Measurements from ENCODE around the gene DLGAP1. TPM values are rescaled to one million over a fixed set of nuclear protein-coding genes. Genes with fewer than 3 reads are reported as not detected.
A peak's percentile ranks its signal among the peaks of the same experiment; 100 is the strongest.

Gene DLGAP1
- total RNA-seq, 3 donors from 2014 or later, result 0.96 to 17.6 (median 5.2) TPM

DNA sequence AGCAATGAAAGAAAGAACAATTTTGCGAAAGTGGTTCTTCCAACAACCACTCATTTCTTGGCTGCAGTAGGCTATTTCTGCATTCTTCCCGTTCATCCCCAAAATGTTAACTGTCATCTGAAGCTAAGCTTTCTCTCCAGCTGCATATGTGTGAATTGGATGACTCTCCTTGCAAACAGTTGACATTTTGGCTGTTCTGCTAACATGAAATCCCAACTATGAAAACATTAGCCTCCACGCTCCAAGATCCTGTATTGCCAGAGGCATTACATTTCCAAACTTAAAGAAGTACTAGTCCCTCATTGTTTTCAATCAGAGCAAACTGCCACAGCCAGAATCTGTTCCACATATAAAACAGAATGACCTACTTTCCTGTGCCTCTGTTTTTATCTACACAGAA is 916.7 kb downstream of the DLGAP1 start:
- H3K9me3 ChIP-seq, result no peaks in the 10 kb centered on the region
- DNase-seq (ENCODE audit: low spot score in 2 of 2), result no peak
- H3K27ac ChIP-seq, result peak overlapping the region; percentile 43 to 57
- H3K4me1 ChIP-seq, result peaks cover 0 to 4% of the 10 kb centered on the region in 2 donors
- intact Hi-C loops (cut with DNase I; ENCODE audit: low total_unique reads), result no loop called here
- no peaks in the 10 kb centered on the region for H3K27me3 ChIP-seq
- TF ChIP-seq POLR2AphosphoS5 (IDR thresholded peaks at IDR 0.05) (no peak), POLR2A (IDR thresholded peaks at IDR 0.05) (no peak)
- TF ChIP-seq, protein P1, sequence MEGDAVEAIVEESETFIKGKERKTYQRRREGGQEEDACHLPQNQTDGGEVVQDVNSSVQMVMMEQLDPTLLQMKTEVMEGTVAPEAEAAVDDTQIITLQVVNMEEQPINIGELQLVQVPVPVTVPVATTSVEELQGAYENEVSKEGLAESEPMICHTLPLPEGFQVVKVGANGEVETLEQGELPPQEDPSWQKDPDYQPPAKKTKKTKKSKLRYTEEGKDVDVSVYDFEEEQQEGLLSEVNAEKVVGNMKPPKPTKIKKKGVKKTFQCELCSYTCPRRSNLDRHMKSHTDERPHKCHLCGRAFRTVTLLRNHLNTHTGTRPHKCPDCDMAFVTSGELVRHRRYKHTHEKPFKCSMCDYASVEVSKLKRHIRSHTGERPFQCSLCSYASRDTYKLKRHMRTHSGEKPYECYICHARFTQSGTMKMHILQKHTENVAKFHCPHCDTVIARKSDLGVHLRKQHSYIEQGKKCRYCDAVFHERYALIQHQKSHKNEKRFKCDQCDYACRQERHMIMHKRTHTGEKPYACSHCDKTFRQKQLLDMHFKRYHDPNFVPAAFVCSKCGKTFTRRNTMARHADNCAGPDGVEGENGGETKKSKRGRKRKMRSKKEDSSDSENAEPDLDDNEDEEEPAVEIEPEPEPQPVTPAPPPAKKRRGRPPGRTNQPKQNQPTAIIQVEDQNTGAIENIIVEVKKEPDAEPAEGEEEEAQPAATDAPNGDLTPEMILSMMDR (IDR thresholded peaks at IDR 0.05), result no peak
- H3K36me3 ChIP-seq, result no peaks in the 10 kb centered on the region
- peak overlapping the region in 1 of 3 donors; percentile 26 for H3K4me3 ChIP-seq

DNA sequence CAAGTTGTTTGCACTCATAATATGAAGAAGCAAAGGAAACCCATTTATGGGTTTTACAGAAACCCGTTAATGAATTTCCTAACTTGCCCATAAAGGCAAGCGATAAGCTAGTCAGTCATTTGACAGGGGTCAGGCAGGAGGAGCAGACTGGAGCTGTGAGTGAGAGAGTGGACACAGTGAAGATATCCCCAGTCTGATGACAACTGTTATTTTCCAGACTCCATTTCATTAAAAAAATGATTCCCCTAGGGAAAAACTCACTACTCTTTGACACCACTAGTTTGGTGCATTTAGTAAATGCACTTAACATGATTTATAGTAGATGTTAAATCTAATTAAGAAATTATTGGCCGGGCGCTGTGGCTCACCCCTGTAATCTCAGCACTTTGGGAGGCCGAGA is 924.3 kb downstream of the DLGAP1 start:
- TF ChIP-seq, protein P1 (IDR thresholded peaks at IDR 0.05), result no peak
- TF ChIP-seq POLR2A (IDR thresholded peaks at IDR 0.05), result no peak
- no peak for TF ChIP-seq POLR2AphosphoS5 (IDR thresholded peaks at IDR 0.05)
- no peak for DNase-seq (ENCODE audit: low spot score in 2 of 2)
- Histone ChIP-seq H3K27ac (no peak overlapping the region), H3K27me3 (no peaks in the 10 kb centered on the region), H3K9me3 (no peaks in the 10 kb centered on the region), H3K4me3 (no peak overlapping the region), H3K36me3 (no peaks in the 10 kb centered on the region), H3K4me1 (no peaks in the 10 kb centered on the region)
- intact Hi-C loops (cut with DNase I; ENCODE audit: low total_unique reads), result no loop called here

DNA sequence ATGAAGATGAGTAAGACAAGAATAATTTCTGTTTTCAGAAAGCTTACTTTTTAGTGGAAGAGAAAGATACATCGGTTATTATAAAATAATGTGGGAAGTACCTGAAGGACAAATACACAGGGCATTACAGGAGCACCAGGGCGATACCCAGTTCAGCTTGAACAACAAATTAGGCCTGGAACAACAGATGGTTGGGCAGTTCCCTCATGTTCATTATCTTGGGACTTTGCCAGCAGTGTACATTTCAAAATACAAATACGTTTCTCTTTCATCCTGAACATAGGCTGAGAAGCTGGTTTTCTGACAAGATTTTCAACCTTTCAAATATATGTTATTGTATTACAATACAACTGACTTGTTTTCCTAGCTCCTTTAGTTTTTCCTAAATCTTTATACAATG is 925.5 kb downstream of the DLGAP1 start:
- no peaks in the 10 kb centered on the region for H3K27me3 ChIP-seq
- H3K27ac ChIP-seq, result no peak overlapping the region
- intact Hi-C loops (cut with DNase I; ENCODE audit: low total_unique reads), result no loop called here
- no peaks in the 10 kb centered on the region for H3K36me3 ChIP-seq
- no peak for DNase-seq (ENCODE audit: low spot score in 2 of 2)
- H3K4me1 ChIP-seq, result no peaks in the 10 kb centered on the region
- H3K4me3 ChIP-seq, result no peak overlapping the region
- H3K9me3 ChIP-seq, result no peaks in the 10 kb centered on the region
- TF ChIP-seq POLR2A (IDR thresholded peaks at IDR 0.05) (no peak), POLR2AphosphoS5 (IDR thresholded peaks at IDR 0.05) (no peak)
- TF ChIP-seq, protein P1 (IDR thresholded peaks at IDR 0.05), result no peak

DNA sequence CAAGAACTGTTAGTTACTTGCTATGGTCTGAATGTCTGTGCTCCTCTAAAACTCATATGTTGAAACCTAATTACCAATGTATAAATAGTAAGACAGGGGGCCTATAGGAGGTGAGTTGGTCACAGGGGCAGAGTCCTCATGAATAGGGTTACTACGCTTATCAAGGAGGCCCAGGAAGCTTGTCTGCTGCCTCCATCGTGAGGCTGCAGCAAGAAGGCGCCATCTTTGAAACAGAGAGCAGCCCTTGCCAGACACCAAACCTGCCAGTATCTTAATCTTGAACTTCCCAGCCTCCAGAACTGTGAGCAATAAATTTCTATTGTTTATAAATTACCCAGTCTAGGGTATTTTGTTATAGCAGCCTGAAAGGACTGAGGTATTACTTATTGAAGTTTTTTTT is 926.0 kb downstream of the DLGAP1 start:
- no peak for DNase-seq (ENCODE audit: low spot score in 2 of 2)
- Histone ChIP-seq H3K27ac (no peak overlapping the region), H3K9me3 (peaks cover 0 to under 1% of the 10 kb centered on the region in 2 donors), H3K36me3 (no peaks in the 10 kb centered on the region), H3K4me3 (no peak overlapping the region), H3K4me1 (no peaks in the 10 kb centered on the region), H3K27me3 (no peaks in the 10 kb centered on the region)
- intact Hi-C loops (cut with DNase I; ENCODE audit: low total_unique reads), result no loop called here
- TF ChIP-seq, protein P1 (IDR thresholded peaks at IDR 0.05), result no peak
- TF ChIP-seq POLR2AphosphoS5 (IDR thresholded peaks at IDR 0.05), result no peak
- no peak for TF ChIP-seq POLR2A (IDR thresholded peaks at IDR 0.05)

DNA sequence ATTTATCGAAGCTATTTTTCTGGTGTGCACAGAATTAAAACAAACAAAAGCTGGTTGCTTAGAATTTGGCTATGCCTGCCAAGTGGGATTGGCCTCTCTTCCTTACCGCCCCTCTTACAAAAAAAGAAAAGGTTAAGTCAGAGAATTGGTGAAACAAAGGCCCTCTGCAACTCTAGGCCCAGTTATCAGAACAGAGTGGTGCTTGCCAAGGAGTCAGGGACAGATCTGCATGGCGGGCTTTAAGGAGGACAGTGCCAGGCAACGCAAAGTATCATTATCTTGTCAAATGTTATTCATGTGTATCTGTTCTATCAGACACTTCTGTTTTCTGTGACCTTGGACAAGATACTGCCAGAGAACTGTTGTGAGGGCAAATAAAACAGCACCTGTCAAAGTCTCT is 926.9 kb downstream of the DLGAP1 start:
- TF ChIP-seq, protein P1 (IDR thresholded peaks at IDR 0.05), result no peak
- TF ChIP-seq POLR2AphosphoS5 (IDR thresholded peaks at IDR 0.05) (no peak), POLR2A (IDR thresholded peaks at IDR 0.05) (no peak)
- H3K27ac ChIP-seq, result no peak overlapping the region
- no peak for DNase-seq (ENCODE audit: low spot score in 2 of 2)

More for the DNA sequence above, 926.9 kb downstream of the DLGAP1 start:
- Histone ChIP-seq H3K27me3 (no peaks in the 10 kb centered on the region), H3K4me1 (no peaks in the 10 kb centered on the region), H3K36me3 (no peaks in the 10 kb centered on the region), H3K4me3 (no peak overlapping the region), H3K9me3 (peaks cover 0 to 4% of the 10 kb centered on the region in 2 donors)
- intact Hi-C loops (cut with DNase I; ENCODE audit: low total_unique reads), result no loop called here

All from breast epithelium (tissue), 4 donors.